ENCODE results near the gene NDUFS2. TPM values are rescaled to one million over a fixed set of nuclear protein-coding genes. Genes with fewer than 3 reads are reported as not detected.

The NDUFS2 gene
- total and polyA plus RNA-seq, 2 of the 8 experiments (the other 6 are each of a cell fraction or from before 2014, with no cell fraction given): 95.1 to 113 TPM

DNA sequence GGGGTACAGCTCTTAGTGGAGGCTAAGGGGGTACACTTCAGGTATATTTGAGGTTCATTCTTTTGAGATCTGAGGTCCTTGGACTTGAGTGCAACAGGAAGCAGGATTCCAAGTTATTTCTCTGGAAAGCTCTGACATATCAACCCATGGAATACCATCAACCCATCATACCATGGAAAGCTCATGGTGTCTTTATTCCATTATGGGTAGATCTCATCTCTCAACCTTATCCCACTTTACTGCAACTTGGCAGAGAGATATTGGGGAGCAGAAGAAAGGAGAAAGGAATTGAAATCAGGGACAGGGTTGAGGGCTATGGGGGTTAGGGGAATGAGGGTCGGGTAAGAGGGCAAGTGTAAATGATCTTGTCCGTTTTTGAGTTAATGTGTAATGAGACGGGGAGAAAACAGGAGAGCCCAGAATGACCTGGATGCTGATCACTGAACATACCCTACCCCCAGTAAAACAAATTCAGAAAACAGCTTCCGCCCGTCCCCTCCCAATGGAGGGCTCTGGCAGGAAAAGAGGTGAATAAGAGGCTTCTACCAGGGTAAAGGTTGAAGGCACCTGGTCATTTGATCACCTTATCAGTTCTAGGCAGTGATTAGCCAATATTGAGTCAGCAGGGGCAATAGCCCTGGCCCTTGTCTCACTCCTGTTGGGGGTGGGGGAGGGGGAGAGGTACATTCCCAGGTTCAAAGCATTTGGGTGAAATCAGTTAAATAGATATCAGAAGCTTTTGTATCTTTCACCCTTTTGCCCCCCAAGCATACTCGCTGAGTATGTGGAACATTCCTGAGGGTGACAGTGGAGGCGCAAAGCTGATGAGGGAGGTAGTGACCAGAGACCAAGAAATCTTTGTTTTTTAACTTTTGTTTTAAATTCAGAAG lies 21.9 kb downstream of the NDUFS2 start:
- Histone ChIP-seq H3K14ac (ENCODE audit: insufficient read length) (no peak overlapping the region), H3K27me3 (replicated peaks in 1 of 4; ENCODE audit: control insufficient read depth in 3 of 4, extremely low read depth in 1 of 4, insufficient read depth in 3 of 4, low read length in 3 of 4) (0 out of 7 replicates have a peak, but pooled peaks cover 0 to 2% (median 0%) of the 10 kb centered on the region in 4 experiments), H2BK12ac (ENCODE audit: low read depth, low read length) (no peak overlapping the region), H2BK5ac (ENCODE audit: low read depth, low read length) (no peak overlapping the region), H3K18ac (ENCODE audit: extremely low read depth, low read length) (no peak overlapping the region; the same call in 1 of the 2 replicates), H3K79me1 (ENCODE audit: low read depth, low read length) (no peaks in the 10 kb centered on the region), H2BK120ac (replicated peaks; ENCODE audit: low read depth, low read length) (no peak overlapping the region), H2BK20ac (ENCODE audit: low read length) (no peak overlapping the region), H2BK15ac (ENCODE audit: low read length) (0 out of 2 replicates have a peak overlapping the region, but pooled peaks have one; percentile 72), H4K91ac (replicated peaks; ENCODE audit: insufficient read length, low read length) (no peak overlapping the region), H3K9me3 (ENCODE audit: insufficient read depth in 2 of 2, low read depth in 1 of 2, low read length in 1 of 2) (no peaks in the 10 kb centered on the region), H3K23ac (ENCODE audit: insufficient read length) (no peak overlapping the region), H4K20me1 (replicated peaks in 1 of 2; ENCODE audit: control insufficient read depth in 1 of 2, insufficient read depth in 2 of 2, low read length in 2 of 2) (no peaks in the 10 kb centered on the region), H3K4me2 (ENCODE audit: insufficient read depth in 1 of 2, low read depth in 2 of 2, low read length in 2 of 2) (no peak overlapping the region), H3K36me3 (ENCODE audit: control insufficient read depth in 2 of 4, insufficient read depth in 4 of 4, low read length in 3 of 4) (peaks cover 0 to 10% (median 5%) of the 10 kb centered on the region in 4 experiments; a peak in 5 of 8 replicates), H3K27ac (ENCODE audit: low read depth, low read length) (no peak overlapping the region), H3K56ac (replicated peaks; ENCODE audit: insufficient read length, low read depth, low read length) (no peak overlapping the region), H3K4me1 (replicated peaks in 1 of 4; ENCODE audit: control insufficient read depth in 3 of 4, insufficient read depth in 4 of 4, low read length in 3 of 4) (peaks cover 2 to 6% (median 4%) of the 10 kb centered on the region in 4 experiments), H4K5ac (ENCODE audit: insufficient read length, low read depth, low read length) (no peak overlapping the region), H3K23me2 (ENCODE audit: low read depth, low read length) (peaks cover 8% of the 10 kb centered on the region), H3K4me3 (ENCODE audit: extremely low read depth in 1 of 4, insufficient read depth in 2 of 4, low read depth in 3 of 4, low read length in 4 of 4) (no peak overlapping the region), H3K79me2 (ENCODE audit: control insufficient read depth in 1 of 2, insufficient read depth in 2 of 2, low read length in 2 of 2) (no peaks in the 10 kb centered on the region), H2AFZ (ENCODE audit: low read length) (no peak overlapping the region), H3K9ac (replicated peaks in 1 of 4; ENCODE audit: extremely low read depth in 1 of 4, low read depth in 3 of 4, low read length in 3 of 4) (no peak overlapping the region), H4K8ac (ENCODE audit: extremely low read depth, insufficient read depth, low read length) (no peak overlapping the region), H3K4ac (replicated peaks; ENCODE audit: insufficient read length, low read depth, low read length) (no peak overlapping the region), H2AK5ac (ENCODE audit: low read depth, low read length) (no peak overlapping the region)
- ChIA-PET CTCF (ENCODE audit: partially characterized antibody) (interaction anchor here (1.1 to 23.7 kb wide), 8 partner anchors 19 to 158 kb away, joined by 4 to 427 read pairs (median 96); partner anchors contain the start of genes ADAMTS4 and NDUFS2), POLR2A (ENCODE audit: partially characterized antibody) (interaction anchor here (0.9 to 9.9 kb wide), 4 partner anchors 22 to 96 kb away, joined by 3 to 82 read pairs (median 4); partner anchors contain the start of genes ADAMTS4 and NDUFS2)
- DNase-seq (ENCODE audit: low read depth in 1 of 2, low spot score in 2 of 2) (no peak), FAIRE-seq (no peak)
- 93% methylated on average over 7 of the region's 7 CpGs; no CpG with 5 or more reads in 1 of the 2 experiments for WGBS, 2 experiments (ENCODE audit: extremely low coverage in 1 of 2, insufficient coverage in 1 of 2, insufficient read length in 1 of 2, insufficient replicate concordance in 2 of 2, low coverage in 1 of 2, low lambda C conversion rate in 2 of 2, missing lambda C conversion rate in 1 of 2)
- TF ChIP-seq FOSL1 (IDR thresholded peaks at IDR 0.05; ENCODE audit: insufficient read depth, low read depth, low read length): no peak
- no peak for TF ChIP-seq HDAC2 (IDR thresholded peaks at IDR 0.05; ENCODE audit: borderline replicate concordance in 1 of 2, low read depth in 2 of 2, low read length in 2 of 2)
- no peak for TF ChIP-seq SIRT6 (IDR thresholded peaks at IDR 0.05; ENCODE audit: low read length)
- no peak for TF ChIP-seq KDM1A (IDR thresholded peaks at IDR 0.05; ENCODE audit: borderline replicate concordance, low read length)
- no peak for TF ChIP-seq CHD2 (IDR thresholded peaks at IDR 0.05; ENCODE audit: low read length)
- TF ChIP-seq NANOG (IDR thresholded peaks at IDR 0.05; ENCODE audit: insufficient read depth, low read depth, low read length, poor library complexity, severe bottlenecking): no peak
- TF ChIP-seq SP4 (IDR thresholded peaks at IDR 0.05; ENCODE audit: low read length): no peak
- TF ChIP-seq EP300 (IDR thresholded peaks at IDR 0.05; ENCODE audit: borderline replicate concordance in 1 of 2, low read depth in 2 of 2, low read length in 2 of 2): no peak
- no peak for TF ChIP-seq RAD21 (IDR thresholded peaks at IDR 0.05 in 1 of 2, conservative IDR thresholded peaks at IDR 0.05 in 1 of 2; ENCODE audit: low read depth in 2 of 2, low read length in 2 of 2)
- TF ChIP-seq BACH1 (IDR thresholded peaks at IDR 0.05; ENCODE audit: low read length): no peak
- no peak for TF ChIP-seq SIX5 (IDR thresholded peaks at IDR 0.05; ENCODE audit: low read depth, low read length)

Data from H1 (cell line).